GM12865 (cell line): ENCODE data around the gene TF.

ENCODE experiments used
- DNase-seq: peaks from one replicate; pipeline ENCODE4 v3.0.0; 2010; ENCODE audit warnings: low read depth
- H3K4me3 ChIP-seq: 2 replicates; pipeline ENCODE4 v1.5.1; 2011; ENCODE audit warnings: mild to moderate bottlenecking, low read depth, low read length, control low read depth
- CTCF ChIP-seq: IDR thresholded peaks from 2 replicates; pipeline ENCODE4 v1.5.1; 2011; ENCODE audit warnings: low read length, control low read depth, low read depth, inconsistent platforms; ENCODE audit not compliant: insufficient read depth; ENCODE audit errors: missing control alignments

TF gene

GRCh38 chr3:133745981-133746711 is at the start of gene TF:
Gene TF (plus strand): TSS chr3:133746393. CDS start chr3:133746441, 48 bp downstream.
- H3K4me3 ChIP-seq, result no peak within 1 kb of the TSS
- TF ChIP-seq CTCF, result no peak
- no peak for DNase-seq

- no peak for TF ChIP-seq CTCF
- no peak for DNase-seq
- no peak overlapping the region for H3K4me3 ChIP-seq
Observed at GRCh38 chr3:133697960-133698359, 48.2 kb upstream of the TF start.

GRCh38 chr3:133699467-133699866 is 46.7 kb upstream of the TF start:
- TF ChIP-seq CTCF, result no peak
- DNase-seq, result no peak
- no peak overlapping the region for H3K4me3 ChIP-seq

GRCh38 chr3:133699903-133700302 is 46.3 kb upstream of the TF start:
- no peak for TF ChIP-seq CTCF
- H3K4me3 ChIP-seq, result no peak overlapping the region
- no peak for DNase-seq

GRCh38 chr3:133700351-133700750 is 45.8 kb upstream of the TF start:
- no peak for TF ChIP-seq CTCF
- H3K4me3 ChIP-seq, result no peak overlapping the region
- DNase-seq, result no peak

GRCh38 chr3:133701435-133702358 is 44.5 kb upstream of the TF start:
- TF ChIP-seq CTCF, result no peak
- no peak for DNase-seq
- H3K4me3 ChIP-seq, result no peak overlapping the region

GRCh38 chr3:133703915-133704314 is 42.3 kb upstream of the TF start:
- DNase-seq, result no peak
- no peak for TF ChIP-seq CTCF
- no peak overlapping the region for H3K4me3 ChIP-seq
